RPMI7951 (cell line): ENCODE data around the gene PTPRT. TPM values are rescaled to one million over a fixed set of nuclear protein-coding genes. Genes with fewer than 3 reads are reported as not detected.

Source experiments
- DNase-seq: peaks from one replicate; pipeline ENCODE4 v3.0.0-alpha.2; 2012; ENCODE audit warnings: low read depth
- total RNA-seq: library from RNA; depleted of rRNA; stranded (reverse); fragments of >200 nt; shearing (Covaris generic); gene quantifications from 2 replicates; pipeline ENCODE4 v1.2.3, GENCODE V29; 2014

Gene PTPRT
- total RNA-seq, 1 experiment from 2014 or later, result not detected

DNA sequence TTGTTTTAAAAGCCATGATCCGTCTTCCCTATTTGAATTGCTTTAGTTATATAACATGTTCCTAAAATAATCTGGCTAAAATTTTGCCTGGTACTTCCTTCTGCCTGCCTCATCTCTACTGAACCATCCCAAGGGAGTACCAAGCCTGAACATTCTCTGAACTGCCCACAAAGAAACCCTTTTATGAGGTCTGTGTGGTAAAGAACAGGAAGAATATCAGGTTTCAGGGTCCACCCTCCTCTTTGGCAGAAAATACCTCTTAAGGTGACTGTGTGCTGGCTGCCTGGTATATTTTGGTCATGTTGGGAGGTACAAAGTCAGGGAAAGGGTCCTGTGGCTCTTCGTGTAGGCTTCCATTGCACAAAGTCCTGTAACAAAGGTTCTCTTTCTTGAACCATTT lies 997.4 kb downstream of the PTPRT start:
- DNase-seq, result no peak

GRCh38 chr20:42191140-42191860 lies 998.4 kb downstream of the PTPRT start:
- peak; percentile 58 for DNase-seq

DNA sequence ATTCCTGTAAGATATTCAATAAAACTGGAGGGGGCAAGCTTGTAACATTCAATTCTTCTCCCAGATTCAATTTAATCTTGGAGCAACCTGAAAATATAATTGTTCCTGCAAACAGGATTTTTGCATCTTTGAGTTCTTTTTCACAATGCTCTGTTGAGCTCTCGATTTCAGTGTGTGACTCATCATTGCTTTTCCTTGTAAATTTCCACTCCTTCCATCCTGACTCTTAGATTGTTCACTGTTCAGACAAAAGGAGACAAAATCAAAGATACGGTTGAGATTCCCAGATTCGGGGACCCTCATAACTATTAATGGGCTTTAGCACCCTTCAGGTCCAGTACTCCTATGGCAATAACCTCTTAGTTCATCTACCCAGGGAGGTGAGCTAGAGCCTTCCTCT lies 999.6 kb downstream of the PTPRT start:
- peak; percentile 8 for DNase-seq

GRCh38 chr20:42186337-42186736 lies 1003.4 kb downstream of the PTPRT start:
- DNase-seq, result no peak

DNA sequence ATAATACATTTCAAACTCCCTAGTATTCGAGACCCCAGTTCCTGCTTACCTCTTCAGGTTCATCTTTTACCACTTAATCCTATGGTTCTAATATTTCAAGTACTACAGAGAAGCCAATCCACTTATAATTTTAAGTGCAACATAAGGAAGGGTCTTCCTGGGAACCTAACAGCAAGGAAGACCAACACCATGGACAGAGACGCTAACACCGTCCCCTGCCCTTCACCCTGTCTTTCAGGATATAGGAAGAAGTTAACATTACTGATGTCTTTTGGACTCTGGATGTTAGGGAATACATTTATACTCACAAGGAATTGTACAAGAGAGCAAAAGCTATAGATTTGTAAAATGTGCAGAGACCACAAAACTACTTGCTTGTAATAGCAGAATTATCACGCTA lies 1006.6 kb downstream of the PTPRT start:
- no peak for DNase-seq

DNA sequence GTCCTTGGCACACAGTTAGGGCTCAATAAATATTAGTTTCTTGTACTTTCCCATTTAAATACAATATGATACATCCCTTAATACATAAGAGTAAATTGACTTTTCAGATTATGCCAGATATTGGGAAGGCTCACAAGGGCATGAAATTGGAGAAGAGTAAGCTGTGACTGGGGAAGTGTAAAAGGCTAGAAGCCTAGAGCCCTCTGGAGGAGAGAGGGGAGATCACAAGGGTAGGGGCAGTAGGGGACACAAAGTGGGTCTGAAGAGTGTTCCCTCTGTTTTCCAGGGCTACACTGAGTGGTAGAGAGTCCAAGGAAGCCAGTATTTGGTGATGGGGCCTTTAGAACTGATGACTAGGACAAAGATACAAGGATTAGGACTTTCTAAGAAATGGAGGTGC lies 1008.6 kb downstream of the PTPRT start:
- DNase-seq, result no peak

DNA sequence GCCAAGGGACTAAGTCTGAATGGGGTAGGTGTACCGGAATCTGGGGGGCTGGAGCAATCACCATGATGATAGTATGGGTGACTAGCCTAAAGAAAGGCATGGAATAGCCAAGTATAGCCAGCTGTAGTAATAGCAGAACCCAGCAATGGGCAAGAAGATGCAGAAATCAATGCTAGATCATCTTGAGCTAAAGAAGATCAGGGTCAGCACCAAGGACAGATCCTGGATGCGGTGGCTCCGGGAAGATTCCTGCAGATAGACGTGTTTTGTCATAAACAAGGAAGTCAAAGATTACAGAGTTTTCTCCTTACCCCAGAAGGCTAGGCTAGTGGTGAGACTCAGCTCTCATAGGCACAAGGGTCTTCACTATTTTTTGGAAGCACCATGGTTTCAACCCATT lies 1009.9 kb downstream of the PTPRT start:
- DNase-seq, result peak; percentile 37

DNA sequence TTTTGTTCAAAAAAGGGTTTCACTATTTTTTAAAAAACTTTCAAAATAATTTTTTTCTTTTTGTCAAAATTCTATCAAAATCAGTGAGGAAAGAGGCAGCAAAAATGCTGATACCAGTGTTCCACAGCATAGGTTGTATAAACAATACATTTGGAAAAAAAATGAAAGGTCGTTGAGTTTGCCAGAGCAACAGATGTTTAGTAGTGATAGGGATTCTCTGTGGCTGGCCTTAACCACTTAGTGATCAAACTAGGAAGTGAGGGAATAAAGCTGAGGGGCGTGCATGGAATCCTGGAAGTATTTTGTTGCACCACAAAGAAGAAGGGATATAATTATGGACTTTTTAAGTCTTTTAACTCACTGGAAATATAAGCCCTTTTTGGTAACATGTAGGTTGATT lies 1016.3 kb downstream of the PTPRT start:
- no peak for DNase-seq

DNA sequence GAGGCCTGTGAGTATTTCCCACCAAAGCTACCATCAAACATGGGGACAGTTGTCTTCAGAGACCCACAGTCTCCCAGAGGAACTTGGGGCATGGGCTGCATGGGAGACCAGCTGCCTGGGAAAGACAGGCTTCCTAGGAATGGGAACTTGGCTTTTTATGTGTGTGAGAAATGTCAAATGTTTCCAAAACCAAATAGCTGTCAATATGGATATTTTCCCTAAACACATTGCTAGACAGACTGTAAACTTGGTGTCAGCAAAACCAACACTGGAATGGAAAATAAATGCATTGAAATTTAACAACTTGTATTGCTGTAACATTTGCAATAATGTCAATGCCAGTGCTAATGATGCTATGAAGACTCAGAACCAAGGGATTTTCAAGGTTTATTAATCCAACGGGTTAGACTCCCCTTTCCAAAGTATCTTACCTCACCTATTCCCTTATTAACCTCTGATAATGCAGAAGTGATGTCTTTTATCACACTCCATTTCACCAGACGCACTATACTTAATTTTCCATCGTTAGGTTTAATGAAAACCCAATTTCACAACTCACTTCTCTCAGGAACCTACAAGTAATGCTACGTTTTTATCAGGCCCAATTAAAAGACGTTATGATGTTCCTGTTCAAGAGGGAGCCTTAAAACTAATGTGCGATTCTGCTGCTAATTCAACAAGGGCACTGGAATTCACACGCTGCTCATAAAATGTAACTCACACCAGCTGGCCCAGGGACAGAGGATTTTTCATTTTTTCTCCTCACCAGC lies 1025.4 kb downstream of the PTPRT start:
- DNase-seq, result no peak

DNA sequence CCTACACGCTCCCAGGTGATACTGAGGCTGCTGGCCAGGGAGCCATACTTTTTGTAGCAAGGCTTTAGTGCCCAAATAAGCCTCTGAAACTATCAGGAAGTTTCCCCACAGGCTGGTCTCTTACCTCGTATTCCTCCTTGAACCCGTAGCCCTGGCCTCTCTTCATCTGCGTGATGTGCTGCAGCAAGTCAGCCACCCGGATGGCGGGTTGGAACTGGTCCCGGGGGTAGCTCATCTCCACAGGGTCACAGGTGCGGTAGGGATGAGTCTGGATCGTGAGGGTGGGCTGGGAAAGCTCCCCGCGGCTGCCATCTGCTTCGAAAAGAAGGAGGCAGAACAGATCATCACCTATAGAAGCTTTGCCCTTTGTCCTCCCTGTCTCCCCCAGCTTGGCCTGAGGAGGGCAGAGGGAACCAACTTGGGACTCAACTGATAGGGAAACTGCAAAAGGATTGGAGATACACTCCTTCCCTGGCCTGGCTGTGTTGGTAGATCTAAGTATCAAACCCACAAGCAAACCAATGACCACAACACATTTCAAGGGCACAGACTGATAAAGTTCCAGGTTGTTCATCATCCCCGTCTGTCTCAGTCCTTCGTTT lies 1028.4 kb downstream of the PTPRT start:
- no peak for DNase-seq

DNA sequence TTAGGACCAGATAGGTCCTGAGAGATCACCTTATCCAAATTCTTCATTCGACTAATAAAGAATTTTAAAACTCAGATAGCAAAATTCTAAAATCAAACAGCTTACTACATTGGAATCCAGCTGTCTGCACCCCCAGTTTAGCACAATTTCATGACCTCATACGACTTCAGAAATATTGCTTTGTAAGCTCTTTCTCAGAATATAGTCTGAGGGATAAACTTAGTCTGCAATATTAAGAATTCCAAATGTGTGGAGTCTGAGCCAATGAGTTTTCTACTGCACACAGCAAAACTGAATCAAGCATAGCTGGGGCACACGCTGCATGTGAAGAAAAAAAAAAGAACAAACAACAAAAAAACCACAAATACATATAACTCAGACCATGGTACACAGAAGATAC lies 1029.9 kb downstream of the PTPRT start:
- no peak for DNase-seq

- no peak for DNase-seq
Measured at GRCh38 chr20:42158272-42158671, 1031.4 kb downstream of the PTPRT start.

- DNase-seq, result no peak
Measured at GRCh38 chr20:42155586-42155985, 1034.1 kb downstream of the PTPRT start.

DNA sequence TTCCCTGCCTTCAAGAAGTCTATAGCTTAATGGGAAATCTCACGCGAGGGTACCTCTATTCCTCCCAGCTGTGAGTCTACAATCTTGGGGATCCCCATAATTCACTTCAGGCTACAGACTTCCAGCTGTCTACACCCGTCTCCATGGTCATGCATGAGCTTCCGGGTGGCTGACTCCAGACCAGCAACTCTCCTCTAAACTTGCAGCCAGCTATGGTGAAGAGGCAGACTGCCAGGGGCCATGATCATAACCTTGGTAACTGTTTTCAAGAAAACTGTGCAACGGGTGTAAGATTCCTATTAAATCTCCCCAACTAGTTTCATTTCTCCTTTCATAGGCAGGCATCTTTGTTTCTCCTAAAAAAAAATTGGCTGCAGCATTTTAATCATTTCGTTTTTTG lies 1037.1 kb downstream of the PTPRT start:
- DNase-seq, result no peak

DNA sequence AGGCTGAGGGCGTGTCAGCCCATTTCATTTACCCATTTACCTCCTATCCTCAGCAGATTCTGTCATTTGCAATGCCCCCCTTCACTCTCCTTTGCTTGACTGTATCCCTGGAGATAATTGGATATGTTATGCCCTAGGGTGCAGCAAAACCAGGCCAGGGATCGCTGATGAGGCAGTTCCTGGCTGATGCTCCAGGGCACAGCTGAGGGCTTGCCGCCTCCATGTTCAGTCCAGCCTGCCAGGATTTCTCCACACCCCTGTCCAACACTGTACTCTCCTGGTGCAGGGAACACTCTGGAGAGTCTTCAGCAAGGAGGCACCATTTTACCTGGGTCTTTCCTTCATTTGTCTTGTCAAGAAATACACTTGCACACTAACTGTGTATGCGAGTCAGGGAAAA lies 1039.5 kb downstream of the PTPRT start:
- DNase-seq, result no peak

- no peak for DNase-seq
Measured at GRCh38 chr20:42138729-42139128, 1051.0 kb downstream of the PTPRT start.

GRCh38 chr20:42134265-42135098 lies 1055.2 kb downstream of the PTPRT start:
- DNase-seq, result no peak

- DNase-seq, result no peak
Measured at GRCh38 chr20:42130810-42131596, 1058.7 kb downstream of the PTPRT start.

GRCh38 chr20:42125426-42125825 lies 1064.3 kb downstream of the PTPRT start:
- no peak for DNase-seq

GRCh38 chr20:42123981-42124473 lies 1065.7 kb downstream of the PTPRT start:
- DNase-seq, result no peak
